ENCODE results near the gene CEACAM19. TPM values are rescaled to one million over a fixed set of nuclear protein-coding genes. Genes with fewer than 3 reads are reported as not detected.
"Not testable (repeated sequence)": the region's sequence is repeated elsewhere in the genome, so short reads cannot be mapped to it uniquely, and the experiment has no call there.

CEACAM19 gene
- 1 to 10 TPM; 2.1 to 6.8 (median 3.8) TPM for total RNA-seq

GRCh38 chr19:44671400-44671799 lies at the start of gene CEACAM19:
Gene CEACAM19 (plus strand): TSS chr19:44671482. CDS start chr19:44671932, 450 bp downstream.
- ATAC-seq (ENCODE audit: low FRiP score) (no peak), DNase-seq (ENCODE audit: low spot score) (no peak)
- no peak for TF ChIP-seq CTCF (IDR thresholded peaks at IDR 0.05)

- TF ChIP-seq CTCF (IDR thresholded peaks at IDR 0.05): no peak
- no peak for DNase-seq (ENCODE audit: low spot score)
- ATAC-seq (ENCODE audit: low FRiP score): no peak
Measured at GRCh38 chr19:44623080-44623479, 48.2 kb upstream of the CEACAM19 start.

GRCh38 chr19:44623626-44624025 lies 47.7 kb upstream of the CEACAM19 start:
- ATAC-seq (ENCODE audit: low FRiP score): no peak
- no peak for TF ChIP-seq CTCF (IDR thresholded peaks at IDR 0.05)
- no peak for DNase-seq (ENCODE audit: low spot score)

- TF ChIP-seq CTCF (IDR thresholded peaks at IDR 0.05): no peak
- ATAC-seq (ENCODE audit: low FRiP score) (no peak), DNase-seq (ENCODE audit: low spot score) (no peak)
Measured at GRCh38 chr19:44624840-44625354, 46.4 kb upstream of the CEACAM19 start.

GRCh38 chr19:44625637-44626036 lies 45.6 kb upstream of the CEACAM19 start:
- ATAC-seq (ENCODE audit: low FRiP score); DNase-seq (ENCODE audit: low spot score): not testable (repeated sequence)

- no peak for TF ChIP-seq CTCF (IDR thresholded peaks at IDR 0.05)
- ATAC-seq (ENCODE audit: low FRiP score) (peak; percentile 68), DNase-seq (ENCODE audit: low spot score) (no peak)
Measured at GRCh38 chr19:44626048-44626624, 45.1 kb upstream of the CEACAM19 start.

GRCh38 chr19:44627631-44628030 lies 43.7 kb upstream of the CEACAM19 start:
- ATAC-seq (ENCODE audit: low FRiP score) (no peak), DNase-seq (ENCODE audit: low spot score) (no peak)
- TF ChIP-seq CTCF (IDR thresholded peaks at IDR 0.05): no peak

All from omental fat pad (tissue), 4 donors.